ENCODE results near the gene ZDHHC13. TPM values are rescaled to one million over a fixed set of nuclear protein-coding genes. Genes with fewer than 3 reads are reported as not detected.

ZDHHC13 gene
- total RNA-seq, 2 donors from 2014 or later, result 26.0 to 29.6 TPM

DNA sequence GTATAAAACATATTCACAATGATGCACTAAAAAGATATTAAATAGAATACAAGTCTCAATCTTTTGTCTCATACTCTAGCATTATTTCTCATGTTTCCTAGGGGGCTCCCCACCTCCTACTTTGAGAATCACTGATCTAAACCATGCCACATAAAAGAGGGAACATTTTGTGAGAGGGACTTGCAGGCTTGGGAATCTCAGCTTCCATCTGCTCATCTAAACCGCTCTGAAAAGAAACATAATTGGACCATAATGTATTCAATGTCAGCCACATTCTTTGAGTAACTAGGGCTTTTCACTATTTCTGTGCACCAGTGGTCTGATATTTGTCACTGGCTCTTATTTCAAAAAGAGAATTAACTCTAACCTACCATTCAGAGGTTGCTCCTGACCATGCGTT lies 91.2 kb downstream of the ZDHHC13 start:
- no peak overlapping the region for H3K27ac ChIP-seq (ENCODE audit: low read depth, low read length)

DNA sequence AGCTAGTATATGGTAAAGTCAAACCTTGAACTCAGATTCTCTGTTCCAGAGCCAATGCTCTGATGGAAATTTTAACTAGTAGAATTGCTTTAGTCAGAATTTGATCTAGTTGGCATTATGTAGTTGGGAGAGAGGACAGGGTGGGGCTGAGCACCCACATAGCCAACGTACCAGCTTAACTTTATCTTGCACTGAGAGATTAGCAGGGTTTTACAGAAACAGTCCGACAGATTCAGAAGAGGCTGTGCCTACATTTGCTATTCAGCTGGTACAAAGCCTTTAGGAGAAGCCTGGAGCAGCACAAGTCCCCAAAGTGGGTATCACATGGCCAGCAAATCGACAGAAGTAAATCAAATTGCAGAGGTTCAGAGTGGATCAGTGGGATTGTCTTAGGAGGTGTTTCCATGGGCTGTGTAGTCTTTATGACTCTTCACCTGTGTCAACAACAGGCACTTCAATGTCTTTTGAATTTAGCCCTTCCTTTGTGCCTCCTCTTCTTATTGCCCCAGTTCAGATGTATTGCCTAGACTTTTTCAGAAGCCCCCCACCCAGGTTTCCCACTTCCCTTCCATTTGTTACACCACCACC lies 92.1 kb downstream of the ZDHHC13 start:
- Histone ChIP-seq H3K9me3 (ENCODE audit: control insufficient read depth, low read length) (no peaks in the 10 kb centered on the region), H3K36me3 (ENCODE audit: control insufficient read depth, insufficient read depth, low read length) (no peaks in the 10 kb centered on the region), H3K27me3 (ENCODE audit: control insufficient read depth, insufficient read depth, low read length, poor library complexity, severe bottlenecking) (peaks cover 69% of the 10 kb centered on the region), H3K9ac (ENCODE audit: extremely low read depth, low read length, poor library complexity, severe bottlenecking) (no peak overlapping the region), H3K27ac (ENCODE audit: low read depth, low read length) (no peak overlapping the region), H3K4me3 (ENCODE audit: low read length) (no peak overlapping the region), H3K4me1 (ENCODE audit: control insufficient read depth, insufficient read depth, low read length) (peaks cover 2% of the 10 kb centered on the region)
- no peak for DNase-seq
- Mint-ChIP-seq H3K36me3 (ENCODE audit: low read depth) (no peaks in the 10 kb centered on the region), H3K4me3 (no peak overlapping the region), H3K27me3 (ENCODE audit: insufficient read depth) (peaks cover 75% of the 10 kb centered on the region), H3K9me3 (no peaks in the 10 kb centered on the region), H3K4me1 (peaks cover 10% of the 10 kb centered on the region), H3K27ac (no peak overlapping the region)
- TF ChIP-seq, protein P1, sequence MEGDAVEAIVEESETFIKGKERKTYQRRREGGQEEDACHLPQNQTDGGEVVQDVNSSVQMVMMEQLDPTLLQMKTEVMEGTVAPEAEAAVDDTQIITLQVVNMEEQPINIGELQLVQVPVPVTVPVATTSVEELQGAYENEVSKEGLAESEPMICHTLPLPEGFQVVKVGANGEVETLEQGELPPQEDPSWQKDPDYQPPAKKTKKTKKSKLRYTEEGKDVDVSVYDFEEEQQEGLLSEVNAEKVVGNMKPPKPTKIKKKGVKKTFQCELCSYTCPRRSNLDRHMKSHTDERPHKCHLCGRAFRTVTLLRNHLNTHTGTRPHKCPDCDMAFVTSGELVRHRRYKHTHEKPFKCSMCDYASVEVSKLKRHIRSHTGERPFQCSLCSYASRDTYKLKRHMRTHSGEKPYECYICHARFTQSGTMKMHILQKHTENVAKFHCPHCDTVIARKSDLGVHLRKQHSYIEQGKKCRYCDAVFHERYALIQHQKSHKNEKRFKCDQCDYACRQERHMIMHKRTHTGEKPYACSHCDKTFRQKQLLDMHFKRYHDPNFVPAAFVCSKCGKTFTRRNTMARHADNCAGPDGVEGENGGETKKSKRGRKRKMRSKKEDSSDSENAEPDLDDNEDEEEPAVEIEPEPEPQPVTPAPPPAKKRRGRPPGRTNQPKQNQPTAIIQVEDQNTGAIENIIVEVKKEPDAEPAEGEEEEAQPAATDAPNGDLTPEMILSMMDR (conservative IDR thresholded peaks at IDR 0.05), result no peak
- WGBS, 2 experiments (ENCODE audit: insufficient coverage in 1 of 2, insufficient read length in 1 of 2), result 91 to 100% methylated on average over 2 to 3 of the region's 3 CpGs

More for the DNA sequence above, 91.2 kb downstream of the ZDHHC13 start:
- Mint-ChIP-seq H3K9me3 (no peaks in the 10 kb centered on the region), H3K4me3 (no peak overlapping the region), H3K4me1 (peaks cover 10% of the 10 kb centered on the region), H3K27ac (no peak overlapping the region), H3K27me3 (ENCODE audit: insufficient read depth) (peaks cover 68% of the 10 kb centered on the region), H3K36me3 (ENCODE audit: low read depth) (no peaks in the 10 kb centered on the region)
- Histone ChIP-seq H3K9ac (ENCODE audit: extremely low read depth, low read length, poor library complexity, severe bottlenecking) (no peak overlapping the region), H3K36me3 (ENCODE audit: control insufficient read depth, insufficient read depth, low read length) (no peaks in the 10 kb centered on the region), H3K4me1 (ENCODE audit: control insufficient read depth, insufficient read depth, low read length) (peaks cover 2% of the 10 kb centered on the region), H3K27me3 (ENCODE audit: control insufficient read depth, insufficient read depth, low read length, poor library complexity, severe bottlenecking) (peaks cover 60% of the 10 kb centered on the region), H3K9me3 (ENCODE audit: control insufficient read depth, low read length) (no peaks in the 10 kb centered on the region), H3K4me3 (ENCODE audit: low read length) (no peak overlapping the region)
- DNase-seq, result no peak
- 93 to 100% methylated on average over 1 to 2 of the region's 2 CpGs for WGBS, 2 experiments (ENCODE audit: insufficient coverage in 1 of 2, insufficient read length in 1 of 2)
- TF ChIP-seq, protein P1 (conservative IDR thresholded peaks at IDR 0.05), result no peak

- TF ChIP-seq, protein P1 (conservative IDR thresholded peaks at IDR 0.05), result peak; percentile 24
- Mint-ChIP-seq H3K9me3 (no peaks in the 10 kb centered on the region), H3K4me3 (no peak overlapping the region), H3K4me1 (peaks cover 10% of the 10 kb centered on the region), H3K36me3 (ENCODE audit: low read depth) (no peaks in the 10 kb centered on the region), H3K27me3 (ENCODE audit: insufficient read depth) (peaks cover 82% of the 10 kb centered on the region), H3K27ac (no peak overlapping the region)
- 81 to 87% methylated on average over 3 to 4 of the region's 4 CpGs for WGBS, 2 experiments (ENCODE audit: insufficient coverage in 1 of 2, insufficient read length in 1 of 2)
- Histone ChIP-seq H3K9ac (ENCODE audit: extremely low read depth, low read length, poor library complexity, severe bottlenecking) (no peak overlapping the region), H3K27me3 (ENCODE audit: control insufficient read depth, insufficient read depth, low read length, poor library complexity, severe bottlenecking) (peaks cover 76% of the 10 kb centered on the region), H3K27ac (ENCODE audit: low read depth, low read length) (no peak overlapping the region), H3K4me1 (ENCODE audit: control insufficient read depth, insufficient read depth, low read length) (peaks cover 2% of the 10 kb centered on the region), H3K9me3 (ENCODE audit: control insufficient read depth, low read length) (no peaks in the 10 kb centered on the region), H3K4me3 (ENCODE audit: low read length) (no peak overlapping the region), H3K36me3 (ENCODE audit: control insufficient read depth, insufficient read depth, low read length) (no peaks in the 10 kb centered on the region)
- DNase-seq, result peak; percentile 61
These were observed 92.8 kb downstream of the ZDHHC13 start for GRCh38 chr11:19209617-19210370.
